ENCODE measurements around the gene NKD1. TPM values are rescaled to one million over a fixed set of nuclear protein-coding genes. Genes with fewer than 3 reads are reported as not detected.
"Not testable (repeated sequence)": the region's sequence is repeated elsewhere in the genome, so short reads cannot be mapped to it uniquely, and the experiment has no call there.

NKD1 gene
- total RNA-seq, 1 donor from 2014 or later: 1.7 TPM

DNA sequence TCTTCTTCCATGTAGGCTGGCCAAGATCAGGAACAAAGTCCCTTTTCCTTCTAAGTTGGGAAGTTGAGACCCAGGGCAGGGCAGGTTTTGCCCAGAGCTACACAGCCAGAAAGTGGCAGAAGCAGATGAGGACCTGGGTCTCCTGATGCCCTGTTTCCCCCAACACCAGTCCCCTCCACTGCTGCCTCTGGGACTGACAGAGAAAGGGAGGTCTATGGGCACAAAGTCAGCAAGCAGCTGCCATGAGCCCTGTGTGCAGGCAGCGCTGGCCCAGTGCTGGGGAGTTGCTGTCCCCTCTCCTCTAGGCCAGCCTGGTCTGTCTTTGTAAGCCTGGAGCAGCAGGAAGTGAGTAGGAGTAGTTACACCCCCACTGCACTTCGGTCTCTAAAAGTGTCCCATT lies 46.9 kb upstream of the NKD1 start:
- DNase-seq (ENCODE audit: extremely low spot score in 2 of 2): peak; percentile 79 to 87
- intact Hi-C loops (cut with DNase I): no loop called here
- TF ChIP-seq POLR2A (IDR thresholded peaks at IDR 0.05): no peak
- TF ChIP-seq, protein P1, sequence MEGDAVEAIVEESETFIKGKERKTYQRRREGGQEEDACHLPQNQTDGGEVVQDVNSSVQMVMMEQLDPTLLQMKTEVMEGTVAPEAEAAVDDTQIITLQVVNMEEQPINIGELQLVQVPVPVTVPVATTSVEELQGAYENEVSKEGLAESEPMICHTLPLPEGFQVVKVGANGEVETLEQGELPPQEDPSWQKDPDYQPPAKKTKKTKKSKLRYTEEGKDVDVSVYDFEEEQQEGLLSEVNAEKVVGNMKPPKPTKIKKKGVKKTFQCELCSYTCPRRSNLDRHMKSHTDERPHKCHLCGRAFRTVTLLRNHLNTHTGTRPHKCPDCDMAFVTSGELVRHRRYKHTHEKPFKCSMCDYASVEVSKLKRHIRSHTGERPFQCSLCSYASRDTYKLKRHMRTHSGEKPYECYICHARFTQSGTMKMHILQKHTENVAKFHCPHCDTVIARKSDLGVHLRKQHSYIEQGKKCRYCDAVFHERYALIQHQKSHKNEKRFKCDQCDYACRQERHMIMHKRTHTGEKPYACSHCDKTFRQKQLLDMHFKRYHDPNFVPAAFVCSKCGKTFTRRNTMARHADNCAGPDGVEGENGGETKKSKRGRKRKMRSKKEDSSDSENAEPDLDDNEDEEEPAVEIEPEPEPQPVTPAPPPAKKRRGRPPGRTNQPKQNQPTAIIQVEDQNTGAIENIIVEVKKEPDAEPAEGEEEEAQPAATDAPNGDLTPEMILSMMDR (IDR thresholded peaks at IDR 0.05): no peak
- TF ChIP-seq POLR2AphosphoS5 (IDR thresholded peaks at IDR 0.05; ENCODE audit: insufficient read depth in 1 of 2, low read depth in 1 of 2): no peak
- Histone ChIP-seq H3K4me3 (no peak overlapping the region), H3K27ac (no peak overlapping the region), H3K36me3 (no peaks in the 10 kb centered on the region), H3K9me3 (no peaks in the 10 kb centered on the region), H3K4me1 (peaks cover 8% of the 10 kb centered on the region), H3K27me3 (no peaks in the 10 kb centered on the region)

DNA sequence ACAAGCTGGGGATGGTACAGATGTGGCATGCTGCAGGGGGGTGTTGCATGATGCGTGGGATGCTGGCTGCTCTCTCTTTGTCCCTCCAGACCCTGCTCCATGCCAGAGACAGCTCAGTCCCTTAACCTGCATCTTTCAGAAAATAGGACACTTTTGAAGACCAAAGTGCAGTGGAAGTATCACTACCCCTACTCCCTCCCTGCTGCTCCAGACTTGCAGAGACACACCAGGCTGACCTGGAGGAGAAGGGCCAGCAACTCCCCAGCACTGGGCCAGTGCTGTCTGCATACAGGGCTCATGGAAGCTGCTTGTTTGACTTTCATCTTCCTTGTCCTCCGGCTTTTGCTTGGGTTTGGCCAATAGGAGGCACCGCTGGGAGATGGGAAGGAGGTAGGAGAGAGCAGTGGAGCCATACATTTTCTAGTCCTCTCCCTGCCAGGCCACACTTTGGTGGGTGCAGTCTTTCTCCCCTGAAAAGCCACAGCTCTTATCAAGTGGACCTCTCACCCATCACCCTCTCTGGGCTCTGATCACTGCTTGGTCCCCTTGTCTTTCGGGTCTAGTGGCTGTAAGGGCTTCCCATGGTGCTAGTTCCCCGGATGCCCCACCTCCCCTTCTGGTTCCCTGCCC lies 46.1 kb upstream of the NKD1 start:
- no peak for TF ChIP-seq POLR2AphosphoS5 (IDR thresholded peaks at IDR 0.05; ENCODE audit: insufficient read depth in 1 of 2, low read depth in 1 of 2)
- TF ChIP-seq, protein P1 (IDR thresholded peaks at IDR 0.05): no peak
- no peak for TF ChIP-seq POLR2A (IDR thresholded peaks at IDR 0.05)
- Histone ChIP-seq H3K9me3 (no peaks in the 10 kb centered on the region), H3K27me3 (no peaks in the 10 kb centered on the region), H3K27ac (no peak overlapping the region), H3K4me3 (no peak overlapping the region), H3K4me1 (peaks cover 8% of the 10 kb centered on the region), H3K36me3 (no peaks in the 10 kb centered on the region)
- peak in 1 of 2 donors; percentile 74 for DNase-seq (ENCODE audit: extremely low spot score in 2 of 2)
- intact Hi-C loops (cut with DNase I): no loop called here

DNA sequence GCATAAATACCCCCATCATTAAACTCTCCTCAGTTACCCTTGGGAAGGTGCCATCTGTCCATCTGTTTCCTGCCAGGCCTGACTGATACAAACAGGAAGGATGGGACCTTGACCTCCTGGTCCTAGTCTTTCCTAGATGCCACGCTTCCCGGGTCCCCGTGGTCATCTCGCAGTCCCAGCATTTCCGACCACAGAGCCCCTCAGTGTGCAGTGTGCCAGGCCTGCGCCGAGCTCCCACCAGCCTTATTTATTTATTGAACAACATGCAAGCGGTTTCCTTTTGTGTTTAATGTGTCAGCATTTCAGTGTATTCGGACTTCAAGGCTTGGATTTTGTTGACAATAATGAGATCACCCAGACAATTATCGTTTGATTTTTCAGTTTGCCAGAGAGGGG lies 45.6 kb upstream of the NKD1 start:
- Histone ChIP-seq H3K4me3 (no peak overlapping the region), H3K36me3 (no peaks in the 10 kb centered on the region), H3K4me1 (peaks cover 8% of the 10 kb centered on the region), H3K27me3 (no peaks in the 10 kb centered on the region), H3K9me3 (no peaks in the 10 kb centered on the region), H3K27ac (no peak overlapping the region)
- intact Hi-C loops (cut with DNase I): no loop called here
- DNase-seq (ENCODE audit: extremely low spot score in 2 of 2): peak in 1 of 2 donors; percentile 22
- TF ChIP-seq POLR2A (IDR thresholded peaks at IDR 0.05): no peak
- TF ChIP-seq POLR2AphosphoS5 (IDR thresholded peaks at IDR 0.05; ENCODE audit: insufficient read depth in 1 of 2, low read depth in 1 of 2): no peak
- TF ChIP-seq, protein P1 (IDR thresholded peaks at IDR 0.05): no peak

DNA sequence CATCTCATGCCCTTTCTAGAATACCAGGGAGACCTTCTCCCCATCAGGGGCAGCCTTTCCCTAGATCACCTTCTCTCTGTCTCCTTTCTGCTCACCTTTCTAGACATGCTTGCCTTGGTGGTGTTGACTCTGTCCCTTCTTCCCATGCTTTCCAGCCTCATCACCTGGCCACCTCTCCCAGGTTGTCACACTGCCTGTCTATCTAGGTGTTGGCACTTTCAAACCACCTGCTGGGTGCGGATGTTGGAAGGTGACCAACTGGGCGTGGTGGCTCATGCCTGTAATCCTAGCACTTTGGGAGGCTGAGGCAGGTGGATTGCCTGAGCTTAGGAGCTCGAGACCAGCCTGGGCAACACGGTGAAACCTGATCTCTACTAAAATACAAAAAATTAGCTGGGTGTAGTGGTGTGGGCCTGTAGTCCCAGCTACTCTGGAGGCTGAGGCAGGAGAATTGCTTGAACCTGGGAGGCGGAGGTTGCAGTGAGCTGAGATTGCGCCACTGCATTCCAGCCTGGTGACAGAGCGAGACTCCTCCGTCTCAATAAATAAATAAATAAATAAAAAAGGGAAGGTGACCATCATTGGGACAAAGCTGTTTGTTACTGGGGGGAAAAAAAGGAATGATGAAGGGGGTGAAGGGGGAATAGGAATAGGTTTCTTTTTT lies 44.2 kb upstream of the NKD1 start:
- intact Hi-C loops (cut with DNase I); H3K4me1 ChIP-seq: not testable (repeated sequence)

DNA sequence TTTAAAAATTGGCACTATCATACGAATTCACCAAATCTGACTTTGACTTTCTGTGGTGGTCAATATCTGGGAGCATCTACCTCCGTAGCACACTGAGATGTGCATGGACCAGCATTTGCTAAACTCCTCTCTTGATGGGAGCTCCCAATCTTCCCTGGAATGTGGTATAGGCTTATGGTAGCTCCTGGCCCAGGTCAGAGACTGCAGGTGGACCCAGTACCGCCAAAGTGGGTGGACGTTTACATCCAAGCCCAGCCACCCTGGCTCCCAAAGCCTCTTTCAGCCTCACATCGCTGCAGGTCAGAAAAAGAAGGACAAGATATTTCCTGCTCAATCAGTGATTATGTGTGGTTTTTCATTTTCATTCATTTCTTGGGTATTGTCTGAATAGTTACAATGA lies 43.1 kb upstream of the NKD1 start:
- TF ChIP-seq POLR2A (IDR thresholded peaks at IDR 0.05) (no peak), POLR2AphosphoS5 (IDR thresholded peaks at IDR 0.05; ENCODE audit: insufficient read depth in 1 of 2, low read depth in 1 of 2) (no peak)
- TF ChIP-seq, protein P1 (IDR thresholded peaks at IDR 0.05): no peak
- no peak overlapping the region for H3K4me3 ChIP-seq
- intact Hi-C loops (cut with DNase I): no loop called here
- no peaks in the 10 kb centered on the region for H3K4me1 ChIP-seq
- H3K36me3 ChIP-seq: no peaks in the 10 kb centered on the region
- H3K27ac ChIP-seq: no peak overlapping the region
- DNase-seq (ENCODE audit: extremely low spot score in 2 of 2): no peak
- H3K27me3 ChIP-seq: no peaks in the 10 kb centered on the region
- H3K9me3 ChIP-seq: no peaks in the 10 kb centered on the region

More for the DNA sequence above, 44.2 kb upstream of the NKD1 start:
- peak in 1 of 2 donors; percentile 52 for DNase-seq (ENCODE audit: extremely low spot score in 2 of 2)
- H3K4me3 ChIP-seq, H3K36me3 ChIP-seq, H3K27ac ChIP-seq, H3K9me3 ChIP-seq, H3K27me3 ChIP-seq: not testable (repeated sequence)

Measured in vagina (tissue), 2 donors.